K562 (cell line): Measurements from ENCODE around the gene MT1X. TPM values are rescaled to one million over a fixed set of nuclear protein-coding genes. Genes with fewer than 3 reads are reported as not detected.

Experiments used
- ATAC-seq: fragments of 200-7000 bp; cut with Tn5 transposase; 3 replicates; pipeline ENCODE4 v1.9.1; 2020; ENCODE audit warnings: moderate library complexity
- BruUV-seq: library from RNA; stranded (reverse); fragments of 400-500 nt; replicated peaks from 2 replicates; lab custom pipeline; 2021; lab: Mats Ljungman, UMichigan
- CTCF ChIA-PET: fragments of 300-600 bp; formaldehyde crosslinking; extraction: SDS; loops from one replicate; lab custom pipeline; 2021; ENCODE audit warnings: low intra/inter-chr PET ratio; lab: Yijun Ruan, JAX
- POLR2A ChIA-PET: fragments of 300-600, 350-650 bp; sonication (Branson Sonifier 250); formaldehyde crosslinking; extraction: SDS; loops from one replicate; lab custom pipeline; 2021; ENCODE audit warnings: antibody characterized with exemption, inconsistent platforms; lab: Yijun Ruan, JAX
- DNase-seq, 4 experiments: peaks; one replicate each; pipeline versions ENCODE4 v3.0.0 to v3.0.0-alpha.2; 2011 to 2018; ENCODE audit warnings: low spot score in 3 of 4, mixed read lengths in 3 of 4; ENCODE audit errors: extremely low read depth in 1 of 4
- FAIRE-seq: peaks from 2 replicates; lab custom pipeline; 2011; peaks lifted over from hg19 to GRCh38; lab: Jason Lieb, UNC
- H2AFZ ChIP-seq: 2 replicates; pipeline ENCODE4 v1.6.0; 2011; ENCODE audit warnings: low read depth, low read length, control low read depth, inconsistent platforms
- H3K27ac ChIP-seq: fragments of 200-600 bp; 3 replicates; pipeline ENCODE4 v1.8.0; 2011; ENCODE audit warnings: low read depth, mild to moderate bottlenecking, control low read depth, inconsistent platforms, low read length, moderate library complexity, mixed read lengths; ENCODE audit errors: extremely low read depth
- H3K27me3 ChIP-seq, 2 experiments: fragments of 300-600 bp in 1 of 2; 2 replicates in 1 of 2; 3 replicates in 1 of 2; pipeline versions ENCODE4 v1.6.0 to v1.8.0; 2011; ENCODE audit warnings: inconsistent platforms in 2 of 2, low read length in 2 of 2, mild to moderate bottlenecking in 1 of 2, mixed read lengths in 1 of 2, moderate library complexity in 1 of 2; ENCODE audit not compliant: control insufficient read depth in 2 of 2, insufficient read depth in 2 of 2
- H3K36me3 ChIP-seq: fragments of 300-600 bp; 3 replicates; pipeline ENCODE4 v1.8.0; 2011; ENCODE audit warnings: mild to moderate bottlenecking, low read length, inconsistent platforms; ENCODE audit not compliant: control insufficient read depth, insufficient read depth
- H3K4me1 ChIP-seq, 2 experiments: fragments of 200-600 bp in 1 of 2; replicated peaks in 1 of 2; 2 replicates in 1 of 2; 3 replicates in 1 of 2; pipeline versions ENCODE4 v1.5.1 to v1.8.0; 2011; ENCODE audit warnings: inconsistent platforms in 2 of 2, low read length in 2 of 2, mild to moderate bottlenecking in 1 of 2, mixed read lengths in 1 of 2, moderate library complexity in 1 of 2; ENCODE audit not compliant: control insufficient read depth in 2 of 2, insufficient read depth in 2 of 2
- H3K4me2 ChIP-seq: 2 replicates; pipeline ENCODE4 v1.6.1; 2011; ENCODE audit warnings: low read length, control low read depth, inconsistent platforms, mixed read lengths; ENCODE audit not compliant: insufficient read depth
- H3K4me3 ChIP-seq: fragments of 200-600 bp; sonication (generic), shearing (Covaris generic); 2 replicates; pipeline ENCODE4 v1.5.1; 2016; ENCODE audit warnings: control low read depth, inconsistent platforms
- H3K79me2 ChIP-seq: fragments of 200-600 bp; 3 replicates; pipeline ENCODE4 v1.8.0; 2011; ENCODE audit warnings: low read length, inconsistent platforms; ENCODE audit not compliant: control insufficient read depth, insufficient read depth
- H3K9ac ChIP-seq, 2 experiments: 2 replicates each; pipeline versions ENCODE4 v1.6.0 to v1.6.1; 2011; ENCODE audit warnings: low read depth in 2 of 2, low read length in 2 of 2, control low read depth in 1 of 2, inconsistent platforms in 1 of 2, mild to moderate bottlenecking in 1 of 2, mixed read lengths in 1 of 2; ENCODE audit not compliant: insufficient read depth in 1 of 2
- H3K9me1 ChIP-seq: one replicate; pipeline ENCODE4 v1.6.0; 2011; ENCODE audit warnings: inconsistent platforms, mild to moderate bottlenecking, low read length, moderate library complexity; ENCODE audit not compliant: control insufficient read depth, insufficient read depth
- H3K9me3 ChIP-seq: replicated peaks from 2 replicates; pipeline ENCODE4 v1.5.1; 2011; ENCODE audit warnings: low read depth, low read length, inconsistent platforms; ENCODE audit not compliant: control insufficient read depth, insufficient read depth
- H4K20me1 ChIP-seq: replicated peaks from 2 replicates; pipeline ENCODE4 v1.6.1; 2011; ENCODE audit warnings: low read length, inconsistent platforms, mixed read lengths; ENCODE audit not compliant: control insufficient read depth, insufficient read depth
- MIER1 ChIP-seq: fragments of 450-650 bp; IDR thresholded peaks from 2 replicates; pipeline ENCODE4 v1.6.1; 2016; ENCODE audit warnings: antibody characterized with exemption, mild to moderate bottlenecking, low read depth
- PPARD ChIP-seq: fragments of 250-450 bp; sonication (Bioruptor Pico); IDR thresholded peaks from 2 replicates; pipeline ENCODE4 v1.8.0; 2022; ENCODE audit warnings: inconsistent platforms, mild to moderate bottlenecking, moderate library complexity
- SREBF2 ChIP-seq: sonication (generic); formaldehyde crosslinking; IDR thresholded peaks from 2 replicates; pipeline ENCODE4 v1.4.0; 2020; ENCODE audit warnings: mild to moderate bottlenecking, missing genetic modification reagents
- TSC22D4 ChIP-seq: fragments of 450-650 bp; IDR thresholded peaks from 2 replicates; pipeline ENCODE4 v1.6.1; 2016; ENCODE audit warnings: missing genetic modification characterization, missing biosample characterization, control low read depth
- ZNF561 ChIP-seq: fragments of 450-650 bp; formaldehyde crosslinking; conservative IDR thresholded peaks from 2 replicates; pipeline ENCODE4 v1.4.0; 2020; ENCODE audit warnings: mild to moderate bottlenecking, moderate library complexity
- ZNF583 ChIP-seq: fragments of 250-450 bp; sonication (Bioruptor Pico); IDR thresholded peaks from 2 replicates; pipeline ENCODE4 v1.4.0; 2020
- ZNF830 ChIP-seq: fragments of 250-450 bp; sonication (Bioruptor Pico); IDR thresholded peaks from 2 replicates; pipeline ENCODE4 v1.5.0; 2021; ENCODE audit warnings: mild to moderate bottlenecking
- ZZZ3 ChIP-seq: fragments of 450-650 bp; IDR thresholded peaks from 2 replicates; pipeline ENCODE4 v1.6.1; 2016; ENCODE audit warnings: antibody characterized with exemption, mild to moderate bottlenecking, moderate library complexity
- WGBS: fragments of 100-300 bp; shearing (Covaris generic); methylation state at CpG from one replicate; pipeline ENCODE4 v1.1.6; 2016; ENCODE audit warnings: low coverage, mixed read lengths; ENCODE audit not compliant: insufficient coverage; ENCODE audit errors: missing lambda C conversion rate; 5-methylcytosine and 5-hydroxymethylcytosine counted together
- in situ Hi-C: fragments of 300-500 bp; cut with MboI; formaldehyde crosslinking; loops from 4 replicates; pipeline ENCODE4 v1.15.0; 2018; ENCODE audit warnings: inconsistent platforms, mixed read lengths
- intact Hi-C: fragments of 100-400 bp; cut with micrococcal nuclease; formaldehyde crosslinking; loops from 2 replicates; pipeline ENCODE4 v1.14.2; 2022
- polyA plus RNA-seq, 8 experiments: library from polyadenylated mRNA; depleted of rRNA in 4 of 8; stranded (reverse) in 5 of 8; unstranded in 3 of 8; fragments of >200 nt; fragmentation: Nextera tagmentation in 2 of 8; fragmentation: Illumina TruSeq in 1 of 8; extraction: Ambion mirVana in 2 of 8; extraction: Trizol in 1 of 8; gene quantifications; 2 replicates each; pipeline versions ENCODE4 v1.2.1 to v1.2.3, GENCODE V29; 2011 to 2014; ENCODE audit warnings: inconsistent platforms in 1 of 8, missing spikeins in 1 of 8
- total RNA-seq, 7 experiments: library from RNA; depleted of rRNA in 6 of 7; stranded (reverse); fragments of >200 nt in 6 of 7; fragmentation: Illumina TruSeq in 2 of 7; extraction: Trizol in 2 of 7; gene quantifications; 2 replicates each; pipeline versions ENCODE4 v1.2.1 to v1.2.3, GENCODE V29; 2011 to 2021; ENCODE audit warnings: low replicate concordance in 1 of 7
- TF ChIP-seq, protein P1 (sequence below), 2 experiments: fragments of 450-650 bp; IDR thresholded peaks; 2 replicates each; pipeline ENCODE4 v1.6.1; 2016; ENCODE audit warnings: mild to moderate bottlenecking in 2 of 2, borderline replicate concordance in 1 of 2, low read depth in 1 of 2, moderate library complexity in 1 of 2

Gene MT1X
- total and polyA plus RNA-seq, 9 of the 15 experiments (the other 6 are each of a cell fraction or from before 2014, with no cell fraction given): 4.9 to 22.8 (median 8.7) TPM

DNA sequence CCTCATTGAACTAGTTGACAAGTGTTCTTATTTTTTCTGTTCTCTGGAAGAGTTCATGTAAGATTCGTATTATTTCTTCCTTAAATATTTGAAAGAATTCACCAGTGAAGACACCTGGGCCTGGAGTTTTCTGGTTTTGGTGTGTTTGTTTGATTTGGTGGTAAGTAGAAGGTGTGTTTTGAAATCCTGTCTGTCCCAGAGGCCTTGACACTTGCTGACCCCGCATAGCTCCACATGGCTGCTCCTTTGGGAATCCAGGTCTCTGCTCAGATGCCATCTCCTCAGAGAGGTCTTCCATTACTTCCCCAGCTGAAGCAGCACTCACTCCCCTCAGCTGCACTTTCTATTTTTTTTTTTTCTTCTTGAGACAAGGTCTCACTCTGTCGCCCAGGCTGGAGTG, 41.9 kb downstream of the MT1X start:
- no peak overlapping the region for H3K9ac ChIP-seq
- H3K9me1 ChIP-seq: no peaks in the 10 kb centered on the region
- H3K9me3 ChIP-seq: no peaks in the 10 kb centered on the region
- WGBS: 19% methylated on average over 3 of the region's 3 CpGs
- no peak overlapping the region for H2AFZ ChIP-seq
- POLR2A ChIA-PET: no interaction called here
- H3K4me1 ChIP-seq: peaks cover 0 to 4% of the 10 kb centered on the region in 2 experiments; a peak in 1 of 5 replicates
- H3K4me2 ChIP-seq: no peak overlapping the region
- TF ChIP-seq ZNF830 (CRISPR knock-in tag) (no peak), ZNF583 (CRISPR knock-in tag) (no peak), TSC22D4 (no peak), MIER1 (no peak), ZZZ3 (no peak), ZNF561 (CRISPR knock-in tag) (no peak), PPARD (CRISPR knock-in tag) (no peak), SREBF2 (CRISPR knock-in tag) (no peak)
- TF ChIP-seq, protein P1, sequence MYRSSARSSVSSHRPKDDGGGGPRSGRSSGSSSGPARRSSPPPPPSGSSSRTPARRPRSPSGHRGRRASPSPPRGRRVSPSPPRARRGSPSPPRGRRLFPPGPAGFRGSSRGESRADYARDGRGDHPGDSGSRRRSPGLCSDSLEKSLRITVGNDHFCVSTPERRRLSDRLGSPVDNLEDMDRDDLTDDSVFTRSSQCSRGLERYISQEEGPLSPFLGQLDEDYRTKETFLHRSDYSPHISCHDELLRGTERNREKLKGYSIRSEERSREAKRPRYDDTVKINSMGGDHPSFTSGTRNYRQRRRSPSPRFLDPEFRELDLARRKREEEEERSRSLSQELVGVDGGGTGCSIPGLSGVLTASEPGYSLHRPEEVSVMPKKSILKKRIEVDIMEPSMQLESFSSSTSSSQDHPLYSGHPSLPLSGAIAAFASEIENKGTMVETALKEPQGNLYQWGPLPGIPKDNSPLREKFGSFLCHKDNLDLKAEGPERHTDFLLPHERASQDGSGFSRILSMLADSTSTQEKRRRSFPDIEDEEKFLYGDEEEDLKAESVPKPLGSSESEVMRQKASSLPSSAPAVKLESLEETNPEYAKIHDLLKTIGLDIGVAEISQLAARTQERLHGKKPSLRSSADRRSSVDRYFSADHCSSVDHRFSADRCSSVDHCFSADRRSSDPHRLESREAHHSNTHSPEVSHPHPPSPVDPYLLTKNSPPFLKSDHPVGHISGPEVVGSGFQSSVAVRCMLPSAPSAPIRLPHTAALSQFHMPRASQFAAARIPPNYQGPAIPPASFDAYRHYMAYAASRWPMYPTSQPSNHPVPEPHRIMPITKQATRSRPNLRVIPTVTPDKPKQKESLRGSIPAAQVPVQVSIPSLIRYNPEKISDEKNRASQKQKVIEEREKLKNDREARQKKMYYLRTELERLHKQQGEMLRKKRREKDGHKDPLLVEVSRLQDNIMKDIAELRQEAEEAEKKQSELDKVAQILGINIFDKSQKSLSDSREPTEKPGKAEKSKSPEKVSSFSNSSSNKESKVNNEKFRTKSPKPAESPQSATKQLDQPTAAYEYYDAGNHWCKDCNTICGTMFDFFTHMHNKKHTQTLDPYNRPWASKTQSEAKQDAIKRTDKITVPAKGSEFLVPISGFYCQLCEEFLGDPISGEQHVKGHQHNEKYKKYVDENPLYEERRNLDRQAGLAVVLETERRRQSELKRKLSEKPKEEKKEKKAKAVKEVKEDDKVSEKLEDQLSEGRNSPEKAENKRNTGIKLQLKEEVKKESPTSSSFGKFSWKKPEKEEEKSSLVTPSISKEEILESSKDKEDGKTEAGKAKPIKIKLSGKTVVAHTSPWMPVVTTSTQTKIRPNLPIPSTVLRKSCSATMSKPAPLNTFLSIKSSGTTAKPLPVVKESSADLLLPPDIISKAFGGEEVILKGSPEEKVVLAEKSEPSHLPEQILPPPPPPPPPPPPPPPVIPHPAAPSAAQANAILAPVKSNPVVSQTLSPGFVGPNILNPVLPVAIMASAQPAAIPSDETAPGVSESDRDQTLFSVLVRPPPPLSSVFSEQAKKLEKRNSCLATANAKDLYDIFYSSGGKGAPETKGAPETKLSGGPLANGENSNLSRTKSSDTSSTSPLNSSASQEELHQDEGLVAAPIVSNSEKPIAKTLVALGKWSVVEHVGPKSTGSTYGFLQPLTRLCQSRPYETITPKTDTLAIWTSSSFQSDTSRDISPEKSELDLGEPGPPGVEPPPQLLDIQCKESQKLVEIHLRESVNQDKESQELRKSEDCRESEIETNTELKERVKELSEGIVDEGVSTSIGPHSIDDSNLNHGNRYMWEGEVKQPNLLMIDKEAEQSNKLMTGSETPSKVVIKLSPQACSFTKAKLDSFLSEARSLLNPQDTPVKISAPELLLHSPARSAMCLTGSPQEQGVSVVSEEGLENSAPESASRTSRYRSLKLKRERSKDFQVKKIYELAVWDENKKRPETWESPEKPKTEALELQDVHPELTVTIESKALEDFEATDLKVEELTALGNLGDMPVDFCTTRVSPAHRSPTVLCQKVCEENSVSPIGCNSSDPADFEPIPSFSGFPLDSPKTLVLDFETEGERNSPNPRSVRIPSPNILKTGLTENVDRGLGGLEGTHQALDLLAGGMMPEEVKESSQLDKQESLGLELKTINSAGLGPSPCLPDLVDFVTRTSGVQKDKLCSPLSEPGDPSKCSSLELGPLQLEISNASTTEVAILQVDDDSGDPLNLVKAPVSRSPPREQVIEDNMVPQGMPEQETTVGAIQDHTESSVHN (IDR thresholded peaks at IDR 0.05; ENCODE audit: borderline replicate concordance in 1 of 2, low read depth in 1 of 2): no peak
- H3K4me3 ChIP-seq: no peak overlapping the region
- BruUV-seq: no TSS peak
- CTCF ChIA-PET: no interaction called here
- DNase-seq: no peak
- in situ Hi-C loops: no loop called here
- no peak overlapping the region for H3K27ac ChIP-seq
- H3K27me3 ChIP-seq: no peaks in the 10 kb centered on the region
- H3K36me3 ChIP-seq: no peaks in the 10 kb centered on the region
- H4K20me1 ChIP-seq: no peaks in the 10 kb centered on the region
- no peak for FAIRE-seq
- no peak for ATAC-seq
- no peaks in the 10 kb centered on the region for H3K79me2 ChIP-seq
- intact Hi-C loops: no loop called here
